ENCODE measurements around the gene SLC8B1. TPM values are rescaled to one million over a fixed set of nuclear protein-coding genes. Genes with fewer than 3 reads are reported as not detected.

The SLC8B1 gene
- total RNA-seq, 3 donors from 2014 or later: 40.8 to 65.3 (median 47.2) TPM

- peaks cover 3% of the 10 kb centered on the region for H3K36me3 ChIP-seq (ENCODE audit: low read depth)
- intact Hi-C loops (cut with DNase I, micrococcal nuclease): no loop called here
- H3K9me3 ChIP-seq: no peaks in the 10 kb centered on the region
- DNase-seq (no peak), ATAC-seq (no peak)
- no peaks in the 10 kb centered on the region for H3K4me1 ChIP-seq (ENCODE audit: low read depth)
- no peak for TF ChIP-seq CTCF (IDR thresholded peaks at IDR 0.05)
- no peak overlapping the region for H3K4me3 ChIP-seq
Measured at GRCh38 chr12:113306382-113306781, 28.5 kb downstream of the SLC8B1 start.

- Histone ChIP-seq H3K4me1 (ENCODE audit: low read depth) (no peaks in the 10 kb centered on the region), H3K36me3 (ENCODE audit: low read depth) (peaks cover 3% of the 10 kb centered on the region)
- no peak for ATAC-seq
Measured at GRCh38 chr12:113305281-113305856, 29.5 kb downstream of the SLC8B1 start.

GRCh38 chr12:113302886-113303640 lies 31.8 kb downstream of the SLC8B1 start:
- Histone ChIP-seq H3K4me3 (no peak overlapping the region), H3K9me3 (no peaks in the 10 kb centered on the region), H3K4me1 (ENCODE audit: low read depth) (peaks cover 9% of the 10 kb centered on the region), H3K36me3 (ENCODE audit: low read depth) (peaks cover 3% of the 10 kb centered on the region)
- DNase-seq (peak in 1 of 3 donors; percentile 28), ATAC-seq (peak; percentile 6)
- TF ChIP-seq CTCF (IDR thresholded peaks at IDR 0.05): no peak
- intact Hi-C loops (cut with DNase I, micrococcal nuclease): no loop called here

More at GRCh38 chr12:113305281-113305856, 29.5 kb downstream of the SLC8B1 start:
- intact Hi-C loops (cut with DNase I, micrococcal nuclease): no loop called here
- Histone ChIP-seq H3K9me3 (no peaks in the 10 kb centered on the region), H3K4me3 (no peak overlapping the region)
- DNase-seq: no peak
- no peak for TF ChIP-seq CTCF (IDR thresholded peaks at IDR 0.05)

GRCh38 chr12:113302466-113302865 lies 32.4 kb downstream of the SLC8B1 start:
- intact Hi-C loops (cut with DNase I, micrococcal nuclease): no loop called here
- Histone ChIP-seq H3K4me3 (no peak overlapping the region), H3K9me3 (no peaks in the 10 kb centered on the region), H3K4me1 (ENCODE audit: low read depth) (peaks cover 9% of the 10 kb centered on the region), H3K36me3 (ENCODE audit: low read depth) (peaks cover 3% of the 10 kb centered on the region)
- TF ChIP-seq CTCF (IDR thresholded peaks at IDR 0.05): no peak
- ATAC-seq (no peak), DNase-seq (no peak)

- ATAC-seq (no peak), DNase-seq (no peak)
- H3K4me1 ChIP-seq (ENCODE audit: low read depth): peaks cover 9% of the 10 kb centered on the region
- no peaks in the 10 kb centered on the region for H3K9me3 ChIP-seq
- H3K36me3 ChIP-seq (ENCODE audit: low read depth): no peaks in the 10 kb centered on the region
- no peak for TF ChIP-seq CTCF (IDR thresholded peaks at IDR 0.05)
- H3K4me3 ChIP-seq: no peak overlapping the region
- intact Hi-C loops (cut with DNase I, micrococcal nuclease): no loop called here
Measured at GRCh38 chr12:113301811-113302210, 33.1 kb downstream of the SLC8B1 start.
